Measurements from ENCODE around the gene CCR2.

GRCh38 chr3:46398186-46398955 lies 44.5 kb downstream of the CCR2 start:
- TF ChIP-seq CTCF (IDR thresholded peaks at IDR 0.05 in 8 of 11, conservative IDR thresholded peaks at IDR 0.05 in 3 of 11) (no peak), POLR2A (IDR thresholded peaks at IDR 0.05) (no peak), POLR2AphosphoS5 (IDR thresholded peaks at IDR 0.05) (no peak)
